Memory B cell (primary cell): Measurements from ENCODE around the gene NR2E1.

Experiments
- ATAC-seq: fragments of 150-1000 bp; cut with Tn5 transposase; 2 replicates; pipeline ENCODE4 v1.10.0; 2021; ENCODE audit warnings: low read depth, mild to moderate bottlenecking, moderate library complexity
- DNase-seq, 2 donors: peaks; one replicate each; pipeline ENCODE4 v3.0.0; 2022; ENCODE audit warnings: low spot score in 2 of 2
- H3K27ac Mint-ChIP-seq: one replicate; pipeline ENCODE4 v1.8.0; 2022; ENCODE audit warnings: mild to moderate bottlenecking, moderate library complexity, mixed read lengths
- H3K27me3 Mint-ChIP-seq: one replicate; pipeline ENCODE4 v1.8.0; 2022; ENCODE audit warnings: mixed read lengths
- H3K36me3 Mint-ChIP-seq: one replicate; pipeline ENCODE4 v1.8.0; 2022; ENCODE audit warnings: mild to moderate bottlenecking, mixed read lengths
- H3K4me1 Mint-ChIP-seq: one replicate; pipeline ENCODE4 v1.8.0; 2022; ENCODE audit warnings: mixed read lengths
- H3K4me3 Mint-ChIP-seq: one replicate; pipeline ENCODE4 v1.8.0; 2022; ENCODE audit warnings: mild to moderate bottlenecking, moderate library complexity, mixed read lengths
- H3K9me3 Mint-ChIP-seq: one replicate; pipeline ENCODE4 v1.8.0; 2022; ENCODE audit warnings: mixed read lengths

Gene NR2E1

DNA sequence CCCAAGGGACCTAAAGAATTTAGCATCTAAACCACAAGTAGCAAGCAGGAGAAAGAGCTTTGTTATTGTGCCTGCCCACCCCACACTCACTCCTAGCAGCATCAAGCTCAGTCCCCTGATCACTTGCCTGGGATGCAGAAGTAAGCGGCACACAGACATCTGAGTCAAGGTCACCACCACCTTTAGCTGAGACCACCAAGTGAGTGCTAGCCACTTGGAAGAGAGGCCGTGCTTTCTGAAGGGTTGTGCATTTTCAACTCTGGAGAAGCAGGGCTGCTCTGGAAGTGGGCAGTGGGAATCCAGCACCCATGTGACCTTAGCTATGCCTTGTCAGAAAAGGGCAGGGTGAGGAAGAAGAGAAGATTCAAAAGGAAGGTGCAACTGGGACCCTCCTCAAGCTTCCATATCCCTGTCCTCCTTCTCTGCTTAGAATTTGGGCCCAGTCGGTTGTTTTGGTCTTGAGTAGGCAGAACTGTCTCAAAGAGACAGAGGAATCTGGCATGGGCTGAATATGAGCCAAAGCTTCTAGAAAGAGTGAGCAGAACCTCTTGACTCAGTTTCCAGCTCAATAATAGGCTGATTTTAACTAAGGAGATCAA is 6.2 kb downstream of the NR2E1 start:
- Mint-ChIP-seq H3K9me3 (no peaks in the 10 kb centered on the region), H3K4me3 (no peak overlapping the region), H3K4me1 (peaks cover 22% of the 10 kb centered on the region), H3K36me3 (no peaks in the 10 kb centered on the region), H3K27ac (no peak overlapping the region), H3K27me3 (peaks cover 34% of the 10 kb centered on the region)
- ATAC-seq: no peak
- no peak for DNase-seq

DNA sequence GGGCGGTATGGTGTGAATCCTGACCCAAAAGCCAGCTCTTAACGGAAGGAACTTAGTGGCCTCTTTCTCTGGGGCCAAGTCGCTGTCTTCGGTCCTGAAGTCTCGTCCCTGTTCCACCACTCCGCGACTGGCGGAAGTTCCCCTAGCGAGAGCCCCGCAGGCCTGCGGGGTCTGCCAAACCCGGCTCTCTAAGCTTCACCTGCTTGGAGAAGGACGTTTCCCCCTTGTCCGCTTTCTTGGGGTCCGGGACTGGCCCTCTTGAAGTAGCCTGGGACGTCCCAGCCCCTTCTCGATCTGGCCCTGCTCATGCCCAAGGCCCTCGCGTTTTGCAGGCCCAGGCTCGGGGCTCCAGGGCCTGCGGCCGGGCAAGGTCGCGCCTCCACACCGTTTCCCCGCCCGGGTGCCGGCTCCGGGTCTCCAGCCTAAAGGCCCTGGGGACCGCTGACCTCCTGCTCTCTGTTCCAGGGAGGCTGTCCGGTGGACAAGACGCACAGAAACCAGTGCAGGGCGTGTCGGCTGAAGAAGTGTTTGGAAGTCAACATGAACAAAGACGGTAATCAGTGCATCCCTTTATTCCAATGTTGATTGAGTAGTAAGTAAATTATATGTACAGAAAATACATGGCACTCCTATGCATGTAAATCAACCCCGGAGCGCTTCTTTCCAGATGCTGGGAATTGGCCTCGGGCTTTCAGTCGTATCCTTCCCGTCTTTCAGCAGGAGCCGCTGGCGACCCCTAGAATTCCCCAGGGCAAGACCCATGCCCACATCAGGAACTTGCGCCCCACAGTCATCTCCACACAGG is 8.8 kb downstream of the NR2E1 start:
- no peak overlapping the region for H3K27ac Mint-ChIP-seq
- H3K27me3 Mint-ChIP-seq: peaks cover 37% of the 10 kb centered on the region
- H3K4me1 Mint-ChIP-seq: peaks cover 12% of the 10 kb centered on the region
- peak; percentile 53 for ATAC-seq
- DNase-seq: peak in 1 of 2 donors; percentile 39
- H3K36me3 Mint-ChIP-seq: no peaks in the 10 kb centered on the region
- H3K4me3 Mint-ChIP-seq: no peak overlapping the region
- H3K9me3 Mint-ChIP-seq: no peaks in the 10 kb centered on the region

DNA sequence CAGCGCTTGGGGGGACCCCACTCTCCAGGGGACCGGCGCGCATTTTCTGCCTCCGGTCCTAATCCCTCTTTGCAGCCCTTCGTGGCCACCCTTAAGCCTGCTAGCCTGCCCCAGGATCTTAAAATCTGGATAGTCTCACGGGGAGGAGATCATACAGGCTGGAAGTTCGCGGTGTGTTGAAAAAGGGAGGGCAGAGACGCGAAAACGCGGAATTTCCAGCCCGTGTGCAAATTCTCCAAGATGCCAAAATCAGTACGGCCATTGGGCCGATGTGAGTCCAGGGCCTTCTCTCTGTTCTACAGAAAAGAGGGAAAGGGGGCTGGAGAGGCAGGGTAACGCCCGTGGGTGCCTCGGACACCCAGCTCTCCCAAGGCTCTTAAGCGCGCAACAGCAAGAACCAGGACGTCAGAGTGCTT is 9.4 kb downstream of the NR2E1 start:
- ATAC-seq (no peak), DNase-seq (no peak)
- Mint-ChIP-seq H3K27me3 (peaks cover 38% of the 10 kb centered on the region), H3K36me3 (no peaks in the 10 kb centered on the region), H3K9me3 (no peaks in the 10 kb centered on the region), H3K4me3 (peak overlapping the region; percentile 37), H3K27ac (no peak overlapping the region), H3K4me1 (peaks cover 9% of the 10 kb centered on the region)

DNA sequence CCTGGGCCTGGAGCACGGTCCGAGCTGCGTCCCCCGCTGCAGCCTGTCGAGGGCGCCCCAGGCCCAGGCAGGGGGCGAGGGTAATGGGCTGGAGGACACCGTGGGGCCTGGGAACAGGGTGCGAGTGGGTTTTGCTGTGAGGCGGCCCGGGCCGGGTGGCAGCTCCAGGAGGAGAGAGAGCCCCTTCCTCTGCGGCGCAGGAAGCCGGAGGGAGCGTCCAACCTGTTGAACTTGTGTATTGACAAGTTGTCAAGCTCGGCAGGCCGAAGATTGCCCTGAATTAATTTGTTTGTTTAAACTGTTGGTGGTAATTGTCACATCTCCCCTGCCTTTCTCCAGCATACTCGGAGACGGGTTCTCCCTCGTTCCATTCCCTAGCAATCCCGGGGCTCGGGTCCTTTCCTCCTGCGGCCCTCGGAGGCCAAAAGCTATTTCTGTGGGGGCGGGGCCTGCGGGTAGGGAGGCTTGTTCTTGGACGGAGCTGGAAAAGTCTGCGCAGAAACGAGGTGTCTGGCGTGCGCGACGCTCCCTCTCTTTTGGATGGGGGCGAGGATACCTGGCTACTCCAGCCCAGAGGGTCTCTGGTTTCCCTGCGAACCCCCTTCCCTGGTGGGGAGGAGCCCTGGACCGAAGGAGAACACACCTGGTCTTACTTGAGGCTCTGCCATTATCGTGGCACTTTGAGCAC is 9.9 kb downstream of the NR2E1 start:
- no peaks in the 10 kb centered on the region for H3K9me3 Mint-ChIP-seq
- peak overlapping the region; percentile 73 for H3K4me3 Mint-ChIP-seq
- peaks cover 9% of the 10 kb centered on the region for H3K4me1 Mint-ChIP-seq
- DNase-seq (no peak), ATAC-seq (no peak)
- peaks cover 38% of the 10 kb centered on the region for H3K27me3 Mint-ChIP-seq
- H3K36me3 Mint-ChIP-seq: no peaks in the 10 kb centered on the region
- no peak overlapping the region for H3K27ac Mint-ChIP-seq

DNA sequence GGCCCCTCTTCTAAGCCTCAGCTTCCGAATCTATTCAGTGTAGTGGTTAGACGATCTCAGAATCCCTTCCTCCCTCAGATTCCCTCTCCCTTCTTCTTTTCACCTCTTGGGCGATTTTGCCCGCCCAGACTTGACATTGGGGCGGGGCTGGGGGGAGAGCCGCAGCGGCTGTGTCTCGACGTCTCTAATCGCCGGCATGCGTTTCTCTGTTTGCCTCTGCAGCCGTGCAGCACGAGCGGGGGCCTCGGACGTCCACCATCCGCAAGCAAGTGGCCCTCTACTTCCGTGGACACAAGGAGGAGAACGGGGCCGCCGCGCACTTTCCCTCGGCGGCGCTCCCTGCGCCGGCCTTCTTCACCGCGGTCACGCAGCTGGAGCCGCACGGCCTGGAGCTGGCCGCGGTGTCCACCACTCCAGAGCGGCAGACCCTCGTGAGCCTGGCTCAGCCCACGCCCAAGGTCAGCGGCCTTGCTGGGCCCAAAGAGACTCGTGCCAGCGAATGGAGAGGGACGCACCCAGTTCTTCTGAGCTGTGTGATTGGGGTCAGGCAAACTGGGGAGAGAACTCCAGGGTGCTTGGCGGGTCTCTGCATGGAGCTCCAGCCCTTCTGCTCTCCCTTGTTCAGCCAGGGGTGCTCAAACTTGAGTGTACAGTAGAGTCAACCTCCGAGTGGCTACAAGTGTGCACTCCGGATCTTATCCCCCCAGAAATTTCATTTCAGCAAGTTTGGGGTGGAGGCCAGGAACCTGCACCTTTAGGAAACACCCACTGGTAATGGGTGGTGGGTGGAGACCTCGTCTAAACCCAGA is 10.7 kb downstream of the NR2E1 start:
- no peak overlapping the region for H3K27ac Mint-ChIP-seq
- DNase-seq (no peak), ATAC-seq (no peak)
- H3K9me3 Mint-ChIP-seq: no peaks in the 10 kb centered on the region
- peak overlapping the region; percentile 73 for H3K4me3 Mint-ChIP-seq
- H3K4me1 Mint-ChIP-seq: peaks cover 7% of the 10 kb centered on the region
- H3K27me3 Mint-ChIP-seq: peaks cover 35% of the 10 kb centered on the region
- no peaks in the 10 kb centered on the region for H3K36me3 Mint-ChIP-seq

DNA sequence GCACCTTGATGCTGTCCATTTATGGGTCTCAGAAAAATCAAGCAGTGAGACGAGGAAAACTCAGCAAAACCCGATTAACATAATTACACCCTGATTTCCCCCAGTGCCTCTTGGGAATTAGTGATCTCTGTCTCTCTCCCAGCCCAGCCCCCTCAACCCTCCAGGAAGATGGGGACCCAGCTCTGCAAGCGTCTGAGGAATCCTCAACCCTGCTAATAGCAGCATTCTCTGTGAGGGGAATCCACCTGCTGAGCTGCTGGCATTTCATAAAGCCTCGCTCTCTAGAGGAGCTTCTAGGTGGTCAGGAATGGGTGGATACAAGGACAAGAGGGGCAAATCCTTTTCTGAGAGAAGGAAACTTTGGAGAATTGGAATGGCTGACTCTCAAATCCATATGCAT is 13.9 kb downstream of the NR2E1 start:
- Mint-ChIP-seq H3K4me1 (peaks cover 2% of the 10 kb centered on the region), H3K4me3 (no peak overlapping the region), H3K36me3 (no peaks in the 10 kb centered on the region), H3K27ac (no peak overlapping the region), H3K27me3 (peaks cover 22% of the 10 kb centered on the region), H3K9me3 (no peaks in the 10 kb centered on the region)
- no peak for DNase-seq
- ATAC-seq: no peak

DNA sequence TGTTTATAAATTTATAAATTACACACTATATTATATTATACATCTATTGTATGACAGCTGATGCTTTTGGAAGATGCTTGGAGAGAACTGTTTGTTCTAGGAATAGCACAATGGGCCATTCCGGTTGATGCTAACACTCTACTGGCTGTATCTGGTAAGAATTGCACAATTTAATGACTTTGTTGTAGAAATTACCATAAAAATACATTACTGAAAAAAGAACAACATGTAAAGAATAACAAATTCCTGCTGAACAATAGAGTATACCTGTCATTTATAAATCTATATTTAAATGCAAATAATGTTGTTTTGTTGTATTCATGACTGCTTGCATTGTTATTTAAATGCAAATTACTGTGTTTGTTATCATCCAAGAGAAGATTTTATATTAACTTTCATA is 14.4 kb downstream of the NR2E1 start:
- peaks cover 2% of the 10 kb centered on the region for H3K4me1 Mint-ChIP-seq
- H3K27me3 Mint-ChIP-seq: peaks cover 19% of the 10 kb centered on the region
- no peaks in the 10 kb centered on the region for H3K9me3 Mint-ChIP-seq
- no peak overlapping the region for H3K4me3 Mint-ChIP-seq
- H3K36me3 Mint-ChIP-seq: no peaks in the 10 kb centered on the region
- ATAC-seq: no peak
- H3K27ac Mint-ChIP-seq: no peak overlapping the region
- no peak for DNase-seq

DNA sequence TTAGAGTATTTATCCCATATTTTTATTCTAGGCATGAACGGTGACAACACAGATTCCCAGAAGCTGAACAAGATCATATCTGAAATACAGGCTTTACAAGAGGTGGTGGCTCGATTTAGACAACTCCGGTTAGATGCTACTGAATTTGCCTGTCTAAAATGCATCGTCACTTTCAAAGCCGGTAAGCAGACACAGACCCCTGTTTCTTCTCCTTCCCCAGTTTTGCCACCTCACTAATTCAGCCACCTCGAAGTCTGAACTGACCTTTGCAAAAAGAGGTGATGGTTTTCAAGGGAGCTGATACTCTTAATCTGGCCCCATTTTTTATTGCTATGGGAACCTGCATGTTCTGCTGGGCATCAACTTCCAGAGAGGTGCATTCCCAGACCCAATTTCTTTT is 15.0 kb downstream of the NR2E1 start:
- Mint-ChIP-seq H3K27me3 (peaks cover 19% of the 10 kb centered on the region), H3K4me1 (no peaks in the 10 kb centered on the region)

DNA sequence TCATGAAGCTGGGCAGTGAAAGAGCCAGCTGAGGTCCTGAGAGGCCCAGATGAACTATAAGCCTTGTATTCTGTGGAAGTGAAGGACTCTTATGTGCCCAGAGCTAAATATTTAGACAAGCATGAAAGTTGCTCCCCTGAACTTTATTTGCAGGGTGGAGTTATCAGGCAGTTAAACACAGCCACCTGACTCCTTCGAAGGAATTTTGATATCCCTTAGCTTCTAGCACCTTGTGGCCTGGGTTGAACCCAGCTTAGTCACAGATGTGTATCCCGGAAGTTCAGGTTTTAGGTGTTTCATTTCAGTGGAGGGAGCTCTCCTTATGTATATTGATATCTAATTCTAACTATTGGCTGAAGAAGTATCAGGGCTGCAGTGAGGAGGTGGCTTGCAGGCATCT is 20.4 kb downstream of the NR2E1 start:
- Mint-ChIP-seq H3K36me3 (no peaks in the 10 kb centered on the region), H3K4me3 (no peak overlapping the region), H3K9me3 (no peaks in the 10 kb centered on the region), H3K4me1 (no peaks in the 10 kb centered on the region), H3K27ac (no peak overlapping the region), H3K27me3 (peaks cover 9% of the 10 kb centered on the region)
- DNase-seq (no peak), ATAC-seq (no peak)

More for the DNA sequence above, 15.0 kb downstream of the NR2E1 start:
- no peak for ATAC-seq
- no peak overlapping the region for H3K27ac Mint-ChIP-seq
- H3K9me3 Mint-ChIP-seq: no peaks in the 10 kb centered on the region
- H3K4me3 Mint-ChIP-seq: no peak overlapping the region
- no peaks in the 10 kb centered on the region for H3K36me3 Mint-ChIP-seq
- no peak for DNase-seq

DNA sequence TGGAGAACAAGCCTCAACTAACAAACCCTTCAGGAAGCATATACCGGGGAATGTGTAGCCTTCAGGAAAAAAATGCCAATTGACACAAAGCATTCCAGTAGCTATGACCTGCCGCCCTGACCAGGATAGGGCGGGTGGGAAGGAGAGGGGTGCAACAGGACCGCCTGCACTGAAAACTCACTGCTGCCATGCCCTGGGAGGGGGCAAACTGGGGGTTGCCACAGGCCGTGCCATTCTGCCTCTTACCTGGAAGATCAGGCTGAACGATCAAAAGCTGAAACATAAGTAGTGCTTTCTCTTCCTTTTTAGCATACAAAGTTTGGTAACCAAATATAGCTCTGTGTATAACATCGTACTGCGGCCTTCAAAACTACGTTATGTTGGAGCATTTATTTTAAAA is 21.7 kb downstream of the NR2E1 start:
- H3K4me1 Mint-ChIP-seq: no peaks in the 10 kb centered on the region
- no peak overlapping the region for H3K4me3 Mint-ChIP-seq
- H3K36me3 Mint-ChIP-seq: no peaks in the 10 kb centered on the region
- H3K27ac Mint-ChIP-seq: no peak overlapping the region
- DNase-seq: no peak
- no peak for ATAC-seq
- peaks cover 7% of the 10 kb centered on the region for H3K27me3 Mint-ChIP-seq
- H3K9me3 Mint-ChIP-seq: no peaks in the 10 kb centered on the region

DNA sequence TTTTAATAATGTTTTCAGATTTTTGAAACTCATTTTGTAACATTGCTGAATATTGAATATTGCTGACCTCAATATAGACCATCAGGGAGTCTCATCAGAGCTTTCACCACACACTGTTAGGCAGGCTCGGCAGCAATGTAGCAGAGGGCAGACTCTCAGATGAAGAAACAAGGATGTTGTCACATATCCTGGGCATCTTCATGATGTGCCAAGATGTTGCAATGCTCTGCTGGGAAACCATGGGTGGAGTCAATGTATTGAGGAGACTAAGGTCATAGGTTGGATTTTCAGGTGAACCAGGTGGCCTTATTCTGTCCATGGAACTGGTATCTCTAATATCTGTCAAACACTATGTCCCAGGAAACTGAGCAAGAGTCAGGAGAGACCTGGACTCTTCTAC is 27.3 kb downstream of the NR2E1 start:
- DNase-seq (no peak), ATAC-seq (no peak)
- H3K9me3 Mint-ChIP-seq: no peaks in the 10 kb centered on the region
- no peaks in the 10 kb centered on the region for H3K36me3 Mint-ChIP-seq
- H3K4me1 Mint-ChIP-seq: no peaks in the 10 kb centered on the region
- no peak overlapping the region for H3K27ac Mint-ChIP-seq
- H3K27me3 Mint-ChIP-seq: peaks cover 5% of the 10 kb centered on the region
- no peak overlapping the region for H3K4me3 Mint-ChIP-seq

DNA sequence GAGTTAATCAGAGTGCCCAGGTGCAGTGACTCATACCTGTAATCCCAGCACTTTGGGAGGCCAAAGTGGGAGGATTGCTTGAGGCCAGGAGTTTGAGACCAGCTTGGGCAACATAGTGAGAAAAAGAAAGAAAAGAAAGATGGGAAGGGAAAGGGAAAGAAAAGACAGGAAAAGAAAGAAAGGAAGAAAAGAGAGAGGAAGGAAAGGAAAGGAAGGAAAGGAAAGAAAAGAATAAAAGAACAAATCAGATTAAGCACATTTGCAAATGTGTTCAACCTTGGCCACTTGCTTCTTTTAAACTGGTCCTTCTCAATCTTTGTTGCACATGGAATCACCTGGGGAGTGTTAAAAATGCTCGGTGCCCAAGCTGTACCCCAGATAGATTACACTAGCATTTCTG is 28.0 kb downstream of the NR2E1 start:
- Mint-ChIP-seq H3K27ac (no peak overlapping the region), H3K4me1 (no peaks in the 10 kb centered on the region), H3K9me3 (no peaks in the 10 kb centered on the region), H3K27me3 (peaks cover 5% of the 10 kb centered on the region), H3K4me3 (no peak overlapping the region), H3K36me3 (no peaks in the 10 kb centered on the region)
- no peak for ATAC-seq
- DNase-seq: no peak

DNA sequence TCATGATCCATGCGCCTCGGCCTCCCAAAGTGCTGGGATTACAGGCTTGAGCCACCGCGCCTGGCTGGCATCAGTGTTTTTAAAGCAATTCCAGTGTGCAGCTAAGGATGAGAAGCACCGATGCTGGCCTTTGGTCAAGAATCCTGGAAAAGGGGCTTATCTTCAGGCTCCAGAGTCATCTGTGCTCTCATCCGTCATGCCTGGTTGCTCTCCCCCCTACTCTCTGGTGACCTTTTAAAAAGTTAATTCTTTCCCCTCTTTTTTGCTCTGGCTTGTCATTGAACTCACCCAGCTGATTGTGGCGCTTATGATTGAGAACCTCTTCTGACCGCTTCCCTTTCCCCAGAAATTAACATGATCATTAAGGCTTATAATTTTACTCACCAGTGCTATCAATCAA is 28.7 kb downstream of the NR2E1 start:
- ATAC-seq (no peak), DNase-seq (no peak)
- Mint-ChIP-seq H3K4me1 (no peaks in the 10 kb centered on the region), H3K27me3 (peaks cover 4% of the 10 kb centered on the region), H3K36me3 (no peaks in the 10 kb centered on the region), H3K4me3 (no peak overlapping the region), H3K9me3 (no peaks in the 10 kb centered on the region), H3K27ac (no peak overlapping the region)

DNA sequence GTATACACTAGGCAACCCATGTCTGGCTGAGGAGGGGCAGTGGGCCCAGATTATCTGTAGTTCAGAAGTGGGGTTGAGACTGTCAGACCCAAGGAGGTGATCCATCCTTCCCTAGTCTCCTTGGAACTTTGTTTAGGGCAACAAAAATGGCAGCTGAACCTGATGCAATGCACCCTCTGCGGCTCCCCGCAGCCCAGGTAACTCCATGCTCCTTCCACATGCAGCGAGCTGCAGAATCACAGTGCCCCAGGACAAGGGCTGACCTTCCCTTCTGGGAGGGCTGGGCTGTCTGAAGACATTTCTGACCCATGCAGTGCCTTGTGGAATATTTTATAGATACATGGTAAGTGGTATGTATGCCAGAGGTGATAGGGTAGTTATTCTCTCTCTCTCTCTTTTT is 29.4 kb downstream of the NR2E1 start:
- Mint-ChIP-seq H3K27ac (no peak overlapping the region), H3K9me3 (no peaks in the 10 kb centered on the region)
- no peak for ATAC-seq

More for the DNA sequence above, 29.4 kb downstream of the NR2E1 start:
- DNase-seq: no peak
- H3K27me3 Mint-ChIP-seq: peaks cover 4% of the 10 kb centered on the region
- no peaks in the 10 kb centered on the region for H3K36me3 Mint-ChIP-seq
- H3K4me1 Mint-ChIP-seq: no peaks in the 10 kb centered on the region
- H3K4me3 Mint-ChIP-seq: no peak overlapping the region
